Panc1 (cell line): Measurements from ENCODE around the gene MORC2. TPM values are rescaled to one million over a fixed set of nuclear protein-coding genes. Genes with fewer than 3 reads are reported as not detected.

Experiments
- ATAC-seq: fragments of 200-7000 bp; cut with Tn5 transposase; 2 replicates; pipeline ENCODE4 v1.9.1; 2020; ENCODE audit warnings: mild to moderate bottlenecking, moderate library complexity
- BruUV-seq: library from RNA; stranded (reverse); fragments of 400-500 nt; replicated peaks from 2 replicates; lab custom pipeline; 2021; lab: Mats Ljungman, UMichigan
- CTCF ChIA-PET: fragments of 300-600 bp; sonication (Branson Sonifier 250); formaldehyde crosslinking; loops from one replicate; lab custom pipeline; 2022; ENCODE audit warnings: antibody characterized with exemption; lab: Charles Lee
- POLR2A ChIA-PET: fragments of 300-600 bp; sonication (Branson Sonifier 250); formaldehyde crosslinking; loops from one replicate; lab custom pipeline; 2022; ENCODE audit warnings: antibody characterized with exemption; lab: Charles Lee
- DNase-seq: peaks from one replicate; pipeline ENCODE4 v3.0.0-alpha.2; 2010; ENCODE audit warnings: low read depth, low spot score
- H3K27ac ChIP-seq: 2 replicates; pipeline ENCODE4 v1.5.1; 2011; ENCODE audit warnings: mild to moderate bottlenecking, low read length, inconsistent platforms
- H3K27me3 ChIP-seq: fragments of 200-500 bp; sonication (Bioruptor generic); 2 replicates; pipeline ENCODE4 v1.6.0; 2014; ENCODE audit warnings: low read length, inconsistent platforms; ENCODE audit not compliant: control insufficient read depth, insufficient read depth
- H3K36me3 ChIP-seq: fragments of 200-500 bp; sonication (Bioruptor generic); 2 replicates; pipeline ENCODE4 v1.5.1; 2014; ENCODE audit warnings: inconsistent platforms, mild to moderate bottlenecking, low read length, moderate library complexity; ENCODE audit not compliant: control insufficient read depth, insufficient read depth
- H3K4me1 ChIP-seq: 2 replicates; pipeline ENCODE4 v1.5.1; 2011; ENCODE audit warnings: inconsistent platforms, mild to moderate bottlenecking, low read length, moderate library complexity; ENCODE audit not compliant: control insufficient read depth, insufficient read depth
- H3K4me3 ChIP-seq, 2 experiments: 2 replicates each; pipeline ENCODE4 v1.5.1; 2011 to 2012; ENCODE audit warnings: low read depth in 2 of 2, low read length in 2 of 2, mild to moderate bottlenecking in 2 of 2, inconsistent platforms in 1 of 2, moderate library complexity in 1 of 2
- H3K9me3 ChIP-seq: fragments of 200-500 bp; sonication (Bioruptor generic); 2 replicates; pipeline ENCODE4 v1.5.1; 2014; ENCODE audit warnings: low read depth, mild to moderate bottlenecking, inconsistent platforms, low read length, moderate library complexity; ENCODE audit not compliant: control insufficient read depth, insufficient read depth
- CTCF ChIP-seq: fragments of 450-650 bp; IDR thresholded peaks from 2 replicates; pipeline ENCODE4 v1.5.1; 2017; ENCODE audit warnings: mild to moderate bottlenecking
- POLR2AphosphoS5 ChIP-seq: IDR thresholded peaks from 2 replicates; pipeline ENCODE4 v1.6.1; 2012; ENCODE audit warnings: mild to moderate bottlenecking, low read depth, low read length, moderate library complexity
- REST ChIP-seq, 2 experiments: IDR thresholded peaks; 2 replicates each; pipeline ENCODE4 v1.6.1; 2011 to 2012; ENCODE audit warnings: low read depth in 2 of 2, control low read depth in 1 of 2, low read length in 1 of 2, mild to moderate bottlenecking in 1 of 2, moderate library complexity in 1 of 2; ENCODE audit not compliant: insufficient read depth in 1 of 2
- SIN3A ChIP-seq: IDR thresholded peaks from 2 replicates; pipeline ENCODE4 v1.6.1; 2012; ENCODE audit warnings: low read depth, mild to moderate bottlenecking, low read length, moderate library complexity, borderline replicate concordance; ENCODE audit not compliant: insufficient read depth
- TCF7L2 ChIP-seq: IDR thresholded peaks from 2 replicates; pipeline ENCODE4 v1.6.1; 2011; ENCODE audit warnings: mild to moderate bottlenecking, low read depth, low read length, inconsistent platforms
- in situ Hi-C: cut with HindIII; loops from 2 replicates; pipeline ENCODE4 v1.10.0; 2016; ENCODE audit warnings: low sequenced_read_pairs, low pct_unique_long_range_greater_than_20kb
- intact Hi-C: fragments of 100-400 bp; cut with micrococcal nuclease; formaldehyde crosslinking; loops from one replicate; pipeline ENCODE4 v1.10.0; 2022; ENCODE audit not compliant: unreplicated experiment
- total RNA-seq: library from RNA; stranded (reverse); gene quantifications from one replicate; pipeline ENCODE4 v1.2.1, GENCODE V29; 2021; ENCODE audit not compliant: unreplicated experiment

The MORC2 gene
- total RNA-seq, 1 experiment from 2014 or later, result 31.5 TPM

GRCh38 chr22:30932661-30933060, 35.9 kb downstream of the MORC2 start:
- Histone ChIP-seq H3K36me3 (peaks cover 11% of the 10 kb centered on the region), H3K27me3 (no peaks in the 10 kb centered on the region), H3K4me1 (no peaks in the 10 kb centered on the region), H3K4me3 (no peak overlapping the region), H3K9me3 (no peaks in the 10 kb centered on the region), H3K27ac (no peak overlapping the region)
- BruUV-seq, result no TSS peak
- intact Hi-C loops, result no loop called here
- TF ChIP-seq REST (IDR thresholded peaks at IDR 0.05; ENCODE audit: insufficient read depth in 1 of 2, low read depth in 2 of 2, low read length in 1 of 2) (no peak), SIN3A (no peak), POLR2AphosphoS5 (no peak), TCF7L2 (no peak)
- ChIA-PET POLR2A (no interaction called here), CTCF (no interaction called here)
- DNase-seq, result no peak
- in situ Hi-C loops, result no loop called here
- no peak for ATAC-seq

- Histone ChIP-seq H3K27me3 (no peaks in the 10 kb centered on the region), H3K36me3 (peaks cover 15% of the 10 kb centered on the region), H3K27ac (no peak overlapping the region), H3K4me1 (no peaks in the 10 kb centered on the region), H3K4me3 (no peak overlapping the region), H3K9me3 (no peaks in the 10 kb centered on the region)
- intact Hi-C loops, result no loop called here
- no peak for ATAC-seq
- ChIA-PET POLR2A (no interaction called here), CTCF (no interaction called here)
- BruUV-seq, result no TSS peak
- no peak for DNase-seq
- TF ChIP-seq TCF7L2 (no peak), REST (IDR thresholded peaks at IDR 0.05; ENCODE audit: insufficient read depth in 1 of 2, low read depth in 2 of 2, low read length in 1 of 2) (no peak), CTCF (no peak), POLR2AphosphoS5 (no peak), SIN3A (no peak)
- in situ Hi-C loops, result no loop called here
Observed at GRCh38 chr22:30931541-30932300, 36.9 kb downstream of the MORC2 start.
